ENCODE results near the gene TBC1D22A. TPM values are rescaled to one million over a fixed set of nuclear protein-coding genes. Genes with fewer than 3 reads are reported as not detected.

Gene TBC1D22A
- total RNA-seq, 1 experiment from 2014 or later: 14.3 TPM

DNA sequence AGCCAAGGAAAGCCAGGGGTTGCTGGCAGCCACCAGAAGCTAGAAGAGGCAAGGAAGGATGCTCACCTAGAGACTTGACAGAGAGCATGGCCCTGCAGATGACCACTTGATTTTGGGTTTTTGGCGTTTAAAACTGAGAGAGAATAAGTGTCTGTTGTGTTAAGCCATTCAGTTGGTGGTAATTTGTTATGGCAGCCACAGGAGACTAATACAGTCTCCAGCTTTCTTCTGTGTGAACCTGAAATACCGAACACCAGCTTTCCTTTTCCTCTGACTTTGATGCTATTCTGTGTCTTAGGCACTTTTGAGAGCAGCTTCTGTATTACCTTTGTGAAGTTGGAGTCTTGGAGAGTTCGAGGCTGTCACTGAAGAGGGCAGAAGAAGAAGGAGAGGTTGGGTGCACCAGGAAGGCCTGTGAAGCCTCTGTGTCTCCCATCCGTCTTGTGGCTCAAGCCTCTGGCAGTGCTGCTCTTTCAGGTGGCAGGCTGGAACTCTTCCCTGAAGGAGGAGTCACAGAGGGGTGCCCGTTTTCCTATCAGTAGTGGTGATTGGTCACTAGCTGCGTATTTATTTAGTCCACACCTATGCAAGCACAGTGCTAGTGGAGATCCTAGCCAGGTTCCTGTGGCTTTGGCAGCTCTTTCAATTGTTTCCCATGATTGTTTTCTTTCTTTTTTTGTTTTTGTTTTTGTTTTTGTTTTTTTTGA lies 2.5 kb downstream of the TBC1D22A start:
- no peak for TF ChIP-seq EZH2phosphoT487 (IDR thresholded peaks at IDR 0.05; ENCODE audit: borderline replicate concordance, low read length)
- no peak for TF ChIP-seq EZH2 (IDR thresholded peaks at IDR 0.05; ENCODE audit: low read length, unreplicated experiment)
- TF ChIP-seq, protein P1, sequence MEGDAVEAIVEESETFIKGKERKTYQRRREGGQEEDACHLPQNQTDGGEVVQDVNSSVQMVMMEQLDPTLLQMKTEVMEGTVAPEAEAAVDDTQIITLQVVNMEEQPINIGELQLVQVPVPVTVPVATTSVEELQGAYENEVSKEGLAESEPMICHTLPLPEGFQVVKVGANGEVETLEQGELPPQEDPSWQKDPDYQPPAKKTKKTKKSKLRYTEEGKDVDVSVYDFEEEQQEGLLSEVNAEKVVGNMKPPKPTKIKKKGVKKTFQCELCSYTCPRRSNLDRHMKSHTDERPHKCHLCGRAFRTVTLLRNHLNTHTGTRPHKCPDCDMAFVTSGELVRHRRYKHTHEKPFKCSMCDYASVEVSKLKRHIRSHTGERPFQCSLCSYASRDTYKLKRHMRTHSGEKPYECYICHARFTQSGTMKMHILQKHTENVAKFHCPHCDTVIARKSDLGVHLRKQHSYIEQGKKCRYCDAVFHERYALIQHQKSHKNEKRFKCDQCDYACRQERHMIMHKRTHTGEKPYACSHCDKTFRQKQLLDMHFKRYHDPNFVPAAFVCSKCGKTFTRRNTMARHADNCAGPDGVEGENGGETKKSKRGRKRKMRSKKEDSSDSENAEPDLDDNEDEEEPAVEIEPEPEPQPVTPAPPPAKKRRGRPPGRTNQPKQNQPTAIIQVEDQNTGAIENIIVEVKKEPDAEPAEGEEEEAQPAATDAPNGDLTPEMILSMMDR (conservative IDR thresholded peaks at IDR 0.05; ENCODE audit: low read depth, low read length): no peak
- BruUV-seq (replicated peaks): no TSS peak
- POLR2A ChIA-PET (ENCODE audit: unreplicated experiment): no interaction called here

DNA sequence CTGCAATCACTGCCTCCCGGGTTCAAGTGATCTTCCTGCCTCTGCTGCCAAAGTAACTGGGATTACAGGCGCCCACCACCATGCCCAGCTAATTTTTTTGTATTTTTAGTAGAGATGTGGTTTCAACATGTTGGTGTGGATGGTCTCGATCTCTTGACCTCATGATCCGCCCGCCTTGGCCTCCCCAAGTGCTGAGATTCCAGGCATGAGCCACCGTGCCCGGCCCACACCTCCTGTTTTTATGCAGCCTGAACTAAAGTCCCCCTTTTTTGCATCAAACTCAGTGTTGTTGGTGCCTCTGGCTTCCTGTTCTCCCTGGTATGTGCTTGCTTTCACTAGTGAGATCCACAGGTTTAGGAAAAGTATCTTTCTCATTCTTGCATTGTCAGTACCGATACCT lies 4.2 kb downstream of the TBC1D22A start:
- Histone ChIP-seq H3K4me3 (ENCODE audit: low read length) (no peak overlapping the region), H3K27ac (ENCODE audit: low read length) (no peak overlapping the region), H3K79me2 (ENCODE audit: low read length) (peaks cover 78% of the 10 kb centered on the region), H3K4me2 (ENCODE audit: low read length) (no peak overlapping the region), H3K9ac (ENCODE audit: low read length) (no peak overlapping the region), H3K36me3 (ENCODE audit: low read depth, low read length) (no peaks in the 10 kb centered on the region), H2AFZ (ENCODE audit: low read length) (no peak overlapping the region), H3K4me1 (ENCODE audit: insufficient read depth, low read length) (peaks cover 10% of the 10 kb centered on the region; the same call in 1 of the 2 replicates), H4K20me1 (ENCODE audit: low read length) (no peaks in the 10 kb centered on the region), H3K9me3 (ENCODE audit: low read length) (no peaks in the 10 kb centered on the region), H3F3A (ENCODE audit: low read length, unreplicated experiment) (no peaks in the 10 kb centered on the region), H3K9me2 (replicated peaks; ENCODE audit: low read length) (no peaks in the 10 kb centered on the region), H3K27me3 (ENCODE audit: low read length) (no peaks in the 10 kb centered on the region)
- TF ChIP-seq EZH2 (IDR thresholded peaks at IDR 0.05; ENCODE audit: low read length, unreplicated experiment) (no peak), EZH2phosphoT487 (IDR thresholded peaks at IDR 0.05; ENCODE audit: borderline replicate concordance, low read length) (no peak)
- TF ChIP-seq, protein P1 (conservative IDR thresholded peaks at IDR 0.05; ENCODE audit: low read depth, low read length): no peak
- POLR2A ChIA-PET (ENCODE audit: unreplicated experiment): interaction anchor here (0.6 kb wide), 1 partner anchor 26 kb away, joined by 3 read pairs; no protein-coding TSS in a partner anchor
- intact Hi-C loops (cut with micrococcal nuclease): loop anchor here (10.0 kb wide), 1 partner anchor 202 kb away; no protein-coding TSS in a partner anchor
- no peak for ATAC-seq
- no peak for DNase-seq
- CTCF ChIA-PET: no interaction called here
- no TSS peak for BruUV-seq (replicated peaks)

More for the DNA sequence above, 2.5 kb downstream of the TBC1D22A start:
- Histone ChIP-seq H4K20me1 (ENCODE audit: low read length) (no peaks in the 10 kb centered on the region), H2AFZ (ENCODE audit: low read length) (no peak overlapping the region), H3K4me1 (ENCODE audit: insufficient read depth, low read length) (peaks cover 19% of the 10 kb centered on the region), H3K4me3 (ENCODE audit: low read length) (no peak overlapping the region), H3K9me2 (replicated peaks; ENCODE audit: low read length) (no peaks in the 10 kb centered on the region), H3F3A (ENCODE audit: low read length, unreplicated experiment) (no peaks in the 10 kb centered on the region), H3K27me3 (ENCODE audit: low read length) (no peaks in the 10 kb centered on the region), H3K4me2 (ENCODE audit: low read length) (no peak overlapping the region), H3K27ac (ENCODE audit: low read length) (no peak overlapping the region), H3K9ac (ENCODE audit: low read length) (no peak overlapping the region), H3K36me3 (ENCODE audit: low read depth, low read length) (no peaks in the 10 kb centered on the region), H3K79me2 (ENCODE audit: low read length) (peaks cover 84% of the 10 kb centered on the region), H3K9me3 (ENCODE audit: low read length) (no peaks in the 10 kb centered on the region)
- intact Hi-C loops (cut with micrococcal nuclease): loop anchor here (10.0 kb wide), 1 partner anchor 200 kb away; no protein-coding TSS in a partner anchor
- ATAC-seq (no peak), DNase-seq (no peak)
- CTCF ChIA-PET: interaction anchor here (0.6 kb wide), 1 partner anchor 64 kb away, joined by 3 read pairs; no protein-coding TSS in a partner anchor

All from PC-3 (cell line).